NCI-H510A treated with DMSO at 0.1 percent for 48 hours (cell line): ENCODE measurements around the gene ISG15.
"Not testable (repeated sequence)": the region's sequence is repeated elsewhere in the genome, so short reads cannot be mapped to it uniquely, and the experiment has no call there.

ENCODE experiments used
- DNase-seq: peaks from one replicate; lab custom pipeline; 2025; lab: John Stamatoyannopoulos, UW

The ISG15 gene

GRCh38 chr1:1030867-1031658 is 17.8 kb downstream of the ISG15 start:
- not testable (repeated sequence) for DNase-seq

DNA sequence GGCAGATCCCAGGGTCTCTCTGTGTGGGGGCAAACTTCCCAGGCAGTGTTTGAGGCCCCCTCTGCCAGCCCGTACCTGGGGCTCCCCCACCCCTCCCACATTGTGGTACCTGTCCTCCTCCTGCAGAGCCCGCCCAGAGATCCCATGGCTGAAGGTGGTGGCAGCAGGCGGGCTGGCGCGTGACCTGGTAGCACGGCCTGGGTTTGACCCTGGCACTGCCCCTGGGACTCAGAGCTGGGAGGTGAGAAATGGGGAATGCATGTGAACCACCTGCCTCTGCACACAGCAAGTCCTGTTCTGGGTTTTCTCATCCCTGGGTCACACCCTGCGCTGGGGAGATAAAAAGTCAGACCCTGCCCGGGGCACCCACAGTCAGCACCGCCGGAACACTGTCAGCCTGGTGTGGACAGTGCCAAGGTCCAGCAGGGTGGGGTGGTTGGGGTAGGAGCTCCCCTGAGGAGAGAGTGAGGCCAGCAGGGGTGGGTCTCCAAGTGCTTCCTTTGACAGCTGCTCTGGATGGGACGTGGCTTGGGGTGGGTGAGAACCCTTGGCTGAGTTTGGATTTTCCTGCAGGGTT is 18.4 kb downstream of the ISG15 start:
- no peak for DNase-seq

DNA sequence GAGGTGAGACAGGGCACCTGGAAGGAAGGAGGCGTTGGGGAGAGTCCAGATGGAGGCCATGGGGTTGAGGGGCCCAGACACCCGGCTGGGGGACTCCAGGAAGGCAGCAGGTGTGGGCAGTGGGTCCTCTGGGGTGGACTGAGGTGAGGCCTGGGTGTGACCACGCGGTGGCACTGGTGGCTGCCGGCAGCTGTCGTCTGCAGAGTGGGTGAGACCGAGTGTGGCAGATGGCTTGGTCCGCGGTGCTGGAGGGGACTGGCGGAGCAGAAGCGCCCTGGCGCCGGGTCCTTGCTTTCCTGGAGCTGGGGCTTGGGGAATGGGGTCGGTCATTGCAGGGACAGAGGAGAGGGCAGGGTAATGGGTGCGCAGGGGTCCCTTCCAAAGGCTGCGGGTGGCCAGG is 19.1 kb downstream of the ISG15 start:
- DNase-seq: no peak

GRCh38 chr1:1033009-1033587 is 19.8 kb downstream of the ISG15 start:
- peak; percentile 95 for DNase-seq

DNA sequence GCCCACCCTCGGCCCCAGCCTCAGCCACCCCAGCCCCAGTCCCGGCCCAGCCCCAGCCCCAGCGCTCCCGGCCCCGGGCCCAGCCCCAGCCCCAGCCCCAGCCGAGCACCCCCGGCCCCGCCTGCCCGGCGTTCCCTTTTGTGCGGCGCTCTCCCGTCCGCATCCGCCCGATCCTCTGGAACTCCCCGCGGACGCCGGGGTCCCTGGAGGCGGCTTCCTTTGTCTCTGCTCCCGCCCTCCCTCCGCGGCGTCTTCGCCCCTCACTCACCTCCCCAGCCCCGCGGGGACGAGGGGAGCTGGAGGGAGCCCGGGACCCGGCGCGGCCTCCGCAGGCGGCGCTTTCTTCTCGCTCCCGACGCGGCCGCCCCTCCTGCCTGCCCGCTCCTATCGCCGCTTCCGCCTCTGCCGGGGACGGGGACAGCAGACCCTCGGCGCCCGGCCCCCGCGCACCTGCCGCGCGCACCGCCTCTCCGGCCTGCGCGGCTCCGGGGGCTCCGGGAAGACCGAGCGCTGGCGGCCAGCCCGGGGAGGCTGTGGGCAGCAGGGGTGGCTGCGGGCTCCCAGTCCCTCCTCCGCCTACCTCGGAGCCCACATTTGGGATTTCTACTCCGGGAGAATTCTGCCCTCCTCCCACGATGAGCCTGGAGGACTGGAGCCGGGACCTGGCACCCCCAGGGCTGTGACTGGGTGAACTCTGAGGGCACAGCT is 20.6 kb downstream of the ISG15 start:
- peak; percentile 35 for DNase-seq

DNA sequence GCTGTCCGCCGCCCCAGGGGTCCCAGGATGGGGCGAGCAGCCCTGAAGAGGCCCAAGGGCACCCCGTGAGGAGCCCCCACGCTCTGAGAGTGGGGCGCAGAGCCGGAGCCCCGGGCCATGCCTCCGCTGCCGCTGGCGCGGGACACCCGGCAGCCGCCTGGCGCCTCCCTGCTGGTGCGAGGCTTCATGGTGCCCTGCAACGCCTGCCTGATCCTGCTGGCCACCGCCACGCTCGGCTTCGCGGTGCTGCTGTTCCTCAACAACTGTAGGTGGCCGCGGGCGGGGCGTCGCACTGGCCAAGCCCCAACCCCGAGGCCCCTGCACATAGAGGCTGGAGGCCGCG is 21.1 kb downstream of the ISG15 start:
- DNase-seq: no peak

DNA sequence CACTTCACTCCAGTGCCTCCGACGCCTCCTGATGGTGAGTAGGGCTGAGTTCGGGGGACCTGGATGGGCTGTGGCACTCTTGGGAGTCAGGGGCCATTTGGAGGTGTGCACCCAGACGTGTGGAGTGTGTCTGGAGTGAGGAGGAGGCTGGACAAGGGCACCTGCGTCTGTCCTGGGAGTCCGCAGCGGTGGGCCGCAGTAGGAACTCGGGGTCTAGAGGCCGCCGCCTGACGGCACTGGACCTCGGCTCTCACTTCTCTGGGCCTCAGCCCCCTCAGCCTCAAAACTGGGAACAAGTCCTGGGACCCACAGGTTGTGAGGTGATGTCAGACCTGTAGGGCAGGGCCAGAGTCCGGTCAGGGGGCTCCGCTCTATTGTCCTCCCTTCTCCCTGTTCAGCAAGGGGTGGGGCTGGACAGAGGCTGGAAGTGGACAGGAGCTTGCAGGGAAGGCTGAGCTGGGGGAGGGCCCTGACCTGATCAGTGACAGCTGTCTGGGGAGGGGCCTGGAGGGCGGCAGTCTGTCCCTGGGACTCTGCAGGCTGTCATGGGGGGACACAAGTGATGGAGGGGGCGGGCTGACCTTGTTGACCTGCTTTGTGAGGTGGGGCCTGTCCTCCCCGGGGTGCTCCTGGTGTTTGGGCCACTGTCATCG is 22.1 kb downstream of the ISG15 start:
- DNase-seq: no peak

DNA sequence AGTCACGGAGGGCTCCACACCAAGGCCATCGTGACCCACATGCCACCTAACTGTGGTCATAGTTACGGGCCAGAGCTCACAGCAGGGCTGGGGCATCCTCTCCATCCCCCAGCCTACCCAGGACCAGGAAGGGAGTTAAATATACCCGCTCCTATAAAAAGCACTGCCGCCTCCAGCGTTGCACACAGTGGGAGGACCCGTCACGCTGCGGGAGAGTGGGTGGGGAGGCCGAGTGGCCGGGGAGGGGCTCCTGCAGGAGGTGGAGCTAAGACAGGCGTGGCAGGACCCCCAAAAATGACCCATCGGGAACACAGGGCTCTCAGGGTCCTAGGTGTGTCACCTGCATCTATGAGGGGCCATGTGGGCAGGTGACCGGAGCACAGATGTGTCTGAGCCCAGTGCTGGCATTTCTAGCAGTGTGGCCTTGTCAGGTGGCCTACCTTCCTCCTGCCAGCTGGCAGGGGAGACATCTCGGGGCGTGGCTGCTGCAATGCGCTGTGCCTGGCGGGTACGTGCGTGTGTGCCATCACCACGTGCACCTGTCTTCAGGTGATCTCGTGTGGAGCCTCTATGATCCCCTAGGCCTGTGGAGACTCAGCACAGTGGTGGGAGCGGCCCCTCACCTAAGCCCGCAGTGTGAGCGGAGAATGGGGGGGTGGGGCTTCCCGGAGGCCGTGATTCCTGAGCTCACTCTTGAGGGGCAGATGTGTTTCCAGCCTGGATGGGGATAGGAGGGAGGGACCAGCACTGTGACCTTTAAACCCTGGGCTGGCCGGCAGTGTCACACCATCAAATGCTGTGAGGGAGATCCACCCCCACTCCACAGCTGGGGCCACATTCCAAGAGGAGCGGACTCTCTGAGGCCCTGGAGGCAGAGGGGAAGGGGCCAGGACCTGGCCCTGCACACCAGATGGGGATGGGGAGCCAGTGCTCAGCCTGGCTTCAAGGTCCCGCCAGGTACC is 24.4 kb downstream of the ISG15 start:
- DNase-seq: no peak

DNA sequence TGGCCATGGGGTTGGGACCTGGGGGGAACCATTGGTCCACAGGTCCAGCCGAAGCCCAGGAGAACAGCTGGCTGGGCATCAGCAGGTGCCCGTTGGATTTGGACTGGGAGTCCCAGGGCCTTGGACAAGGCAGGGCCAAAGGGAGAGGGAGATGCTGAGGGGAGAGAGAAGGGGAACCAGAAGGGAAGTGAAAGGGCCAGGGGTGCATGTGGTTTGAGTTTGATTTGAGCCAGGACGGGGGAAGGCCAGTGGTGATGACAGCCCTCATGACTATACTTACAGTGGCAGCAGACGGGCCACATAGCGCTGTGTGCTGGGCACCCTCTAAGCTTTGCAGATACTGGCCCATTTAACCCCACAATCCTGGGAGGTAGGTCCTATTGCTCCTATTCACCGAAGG is 25.4 kb downstream of the ISG15 start:
- no peak for DNase-seq

DNA sequence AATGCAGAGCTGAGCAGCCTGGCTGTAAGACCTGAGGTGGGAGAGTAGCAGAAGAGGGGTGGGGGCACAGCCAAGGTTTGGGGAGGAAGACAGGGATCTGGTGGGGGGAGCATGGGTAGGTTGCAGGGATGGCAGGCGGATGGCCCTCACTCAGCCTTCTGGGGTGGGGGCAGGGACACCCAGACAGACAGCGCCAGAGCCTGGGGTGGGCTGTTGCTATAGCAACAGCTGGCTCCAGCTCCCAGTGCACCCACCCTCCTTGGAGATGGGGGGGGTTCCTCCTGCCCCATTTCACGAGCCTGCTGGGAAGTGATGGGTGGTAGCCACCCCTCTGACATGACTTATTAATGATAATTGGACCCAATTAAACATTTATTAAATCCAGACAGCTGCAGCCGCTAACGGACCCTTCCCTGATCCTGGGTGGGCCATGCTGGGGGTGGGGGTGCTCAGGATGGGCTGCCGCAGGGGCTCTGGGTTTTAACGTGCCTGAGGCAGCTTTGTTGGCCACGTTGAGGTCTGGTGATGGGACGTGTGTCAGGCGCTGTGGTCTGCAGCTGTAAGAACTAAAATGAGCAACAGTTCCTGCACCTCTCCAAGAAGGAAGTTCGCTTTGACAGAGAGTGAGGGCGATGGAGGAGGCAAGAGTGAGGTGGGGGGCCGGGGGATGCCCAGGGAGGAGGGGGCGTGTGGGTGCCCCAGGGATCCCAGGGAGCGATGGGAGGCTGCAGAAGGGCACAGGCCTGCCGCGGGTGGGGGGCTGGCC is 26.0 kb downstream of the ISG15 start:
- no peak for DNase-seq

- DNase-seq: peak; percentile 26
Observed at GRCh38 chr1:1040004-1040991, 27.0 kb downstream of the ISG15 start.

DNA sequence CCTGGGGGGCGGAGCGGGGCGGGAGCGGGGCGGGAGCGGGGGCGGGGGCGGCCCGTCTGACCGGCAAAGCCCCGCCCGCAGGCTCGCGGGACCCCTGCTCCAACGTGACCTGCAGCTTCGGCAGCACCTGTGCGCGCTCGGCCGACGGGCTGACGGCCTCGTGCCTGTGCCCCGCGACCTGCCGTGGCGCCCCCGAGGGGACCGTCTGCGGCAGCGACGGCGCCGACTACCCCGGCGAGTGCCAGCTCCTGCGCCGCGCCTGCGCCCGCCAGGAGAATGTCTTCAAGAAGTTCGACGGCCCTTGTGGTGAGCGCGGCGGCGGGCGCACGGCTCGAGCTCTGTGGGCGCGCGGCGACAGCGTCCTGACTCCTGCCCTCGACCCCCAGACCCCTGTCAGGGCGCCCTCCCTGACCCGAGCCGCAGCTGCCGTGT is 27.8 kb downstream of the ISG15 start:
- DNase-seq: no peak

GRCh38 chr1:1041873-1042272 is 28.6 kb downstream of the ISG15 start:
- no peak for DNase-seq

DNA sequence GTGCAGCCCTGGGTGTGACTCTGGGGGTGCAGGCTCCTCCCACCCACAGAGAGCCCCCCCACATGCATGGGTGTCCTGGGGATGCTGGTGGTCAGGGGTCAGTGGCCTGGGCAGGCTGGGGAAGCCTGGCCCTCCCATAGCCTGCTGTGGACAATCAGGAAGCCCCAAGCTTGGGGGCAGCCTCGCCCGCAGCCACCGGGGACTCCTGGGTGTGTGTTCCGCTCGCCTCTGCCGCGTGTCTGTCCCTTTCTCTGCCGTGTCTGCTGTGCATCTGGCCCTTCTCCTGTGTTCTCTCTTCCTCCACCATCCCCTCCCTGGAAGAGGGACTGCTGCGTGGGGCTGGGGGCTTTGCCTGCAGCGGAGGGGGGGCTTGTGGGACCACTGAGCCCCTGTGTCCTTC is 29.5 kb downstream of the ISG15 start:
- no peak for DNase-seq

- no peak for DNase-seq
Observed at GRCh38 chr1:1043411-1043810, 30.1 kb downstream of the ISG15 start.

DNA sequence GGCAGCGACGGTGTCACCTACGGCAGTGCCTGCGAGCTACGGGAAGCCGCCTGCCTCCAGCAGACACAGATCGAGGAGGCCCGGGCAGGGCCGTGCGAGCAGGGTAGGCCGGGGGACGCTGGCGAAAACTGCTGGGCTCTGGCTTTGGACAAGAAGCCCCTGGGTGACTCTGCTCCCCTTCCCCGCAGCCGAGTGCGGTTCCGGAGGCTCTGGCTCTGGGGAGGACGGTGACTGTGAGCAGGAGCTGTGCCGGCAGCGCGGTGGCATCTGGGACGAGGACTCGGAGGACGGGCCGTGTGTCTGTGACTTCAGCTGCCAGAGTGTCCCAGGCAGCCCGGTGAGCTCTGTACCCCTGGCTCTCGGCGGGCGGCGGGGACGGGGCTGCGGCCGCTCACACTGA is 30.6 kb downstream of the ISG15 start:
- no peak for DNase-seq

- no peak for DNase-seq
Observed at GRCh38 chr1:1044455-1045078, 31.3 kb downstream of the ISG15 start.

DNA sequence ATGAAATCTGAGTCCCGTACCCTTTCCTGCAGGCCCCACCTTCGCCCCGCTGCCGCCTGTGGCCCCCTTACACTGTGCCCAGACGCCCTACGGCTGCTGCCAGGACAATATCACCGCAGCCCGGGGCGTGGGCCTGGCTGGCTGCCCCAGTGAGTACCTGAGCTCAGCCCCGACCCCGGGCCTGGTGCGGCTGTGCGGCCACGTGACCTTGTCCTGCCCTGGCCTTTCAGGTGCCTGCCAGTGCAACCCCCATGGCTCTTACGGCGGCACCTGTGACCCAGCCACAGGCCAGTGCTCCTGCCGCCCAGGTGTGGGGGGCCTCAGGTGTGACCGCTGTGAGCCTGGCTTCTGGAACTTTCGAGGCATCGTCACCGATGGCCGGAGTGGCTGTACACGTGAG is 31.8 kb downstream of the ISG15 start:
- DNase-seq: no peak

GRCh38 chr1:1046243-1046642 is 32.9 kb downstream of the ISG15 start:
- DNase-seq: no peak
